GM12878 (cell line): Measurements from ENCODE around the gene SMU1. TPM values are rescaled to one million over a fixed set of nuclear protein-coding genes. Genes with fewer than 3 reads are reported as not detected.
"Not testable (repeated sequence)": the region's sequence is repeated elsewhere in the genome, so short reads cannot be mapped to it uniquely, and the experiment has no call there.

Experiments
- ATAC-seq: fragments of 200-7000 bp; cut with Tn5 transposase; 3 replicates; pipeline ENCODE4 v1.9.1; 2020; ENCODE audit warnings: mild to moderate bottlenecking, moderate library complexity
- BruUV-seq: library from RNA; stranded (reverse); fragments of 400-500 nt; replicated peaks from 2 replicates; lab custom pipeline; 2021; lab: Mats Ljungman, UMichigan
- CTCF ChIA-PET: fragments of 300-600 bp; sonication (Branson Sonifier 250); formaldehyde crosslinking; extraction: SDS; loops from one replicate; lab custom pipeline; 2021; ENCODE audit warnings: inconsistent platforms; lab: Yijun Ruan, JAX
- POLR2A ChIA-PET: fragments of 350-600 bp; formaldehyde crosslinking; extraction: SDS; loops from one replicate; lab custom pipeline; 2021; ENCODE audit warnings: inconsistent platforms; lab: Charles Lee
- RAD21 ChIA-PET: fragments of 300-600 bp; sonication (Branson Sonifier 250); formaldehyde crosslinking; loops from one replicate; lab custom pipeline; 2023; ENCODE audit warnings: antibody characterized with exemption; ENCODE audit not compliant: unreplicated experiment; lab: Charles Lee
- SMC1A ChIA-PET: fragments of 300-600 bp; sonication (Branson Sonifier 250); formaldehyde crosslinking; loops from one replicate; lab custom pipeline; 2023; ENCODE audit not compliant: unreplicated experiment, uncharacterized antibody; lab: Charles Lee
- DNase-seq: peaks from one replicate; pipeline ENCODE4 v3.0.0-alpha.2; 2011; ENCODE audit warnings: low read depth, low spot score
- FAIRE-seq: peaks from 3 replicates; lab custom pipeline; 2011; peaks lifted over from hg19 to GRCh38; lab: Jason Lieb, UNC
- H2AFZ ChIP-seq: 2 replicates; pipeline ENCODE4 v1.6.0; 2011; ENCODE audit warnings: low read depth, low read length, control low read depth; ENCODE audit not compliant: control insufficient read depth
- H3K27ac ChIP-seq: 2 replicates; pipeline ENCODE4 v1.5.1; 2011; ENCODE audit warnings: control low read depth; ENCODE audit not compliant: control insufficient read depth, insufficient read depth
- H3K27me3 ChIP-seq, 2 experiments: replicated peaks in 1 of 2; 2 replicates each; pipeline versions ENCODE4 v1.6.0 to v1.6.1; 2011; ENCODE audit warnings: low read length in 1 of 2; ENCODE audit not compliant: control insufficient read depth in 2 of 2, insufficient read depth in 2 of 2
- H3K36me3 ChIP-seq, 2 experiments: 2 replicates each; pipeline ENCODE4 v1.5.1; 2011; ENCODE audit warnings: low read length in 1 of 2; ENCODE audit not compliant: control insufficient read depth in 2 of 2, insufficient read depth in 2 of 2
- H3K4me1 ChIP-seq: 2 replicates; pipeline ENCODE4 v1.6.1; 2011; ENCODE audit warnings: mild to moderate bottlenecking, low read length, moderate library complexity, mixed read lengths; ENCODE audit not compliant: control insufficient read depth, insufficient read depth
- H3K4me2 ChIP-seq: 2 replicates; pipeline ENCODE4 v1.6.0; 2011; ENCODE audit warnings: control low read depth; ENCODE audit not compliant: control insufficient read depth, insufficient read depth
- H3K4me3 ChIP-seq: fragments of 200-600 bp; sonication (generic); 2 replicates; pipeline ENCODE4 v1.5.1; 2016
- H3K79me2 ChIP-seq: 2 replicates; pipeline ENCODE4 v1.6.0; 2011; ENCODE audit warnings: low read length; ENCODE audit not compliant: control insufficient read depth, insufficient read depth
- H3K9ac ChIP-seq: 2 replicates; pipeline ENCODE4 v1.8.0; 2011; ENCODE audit warnings: low read length, control low read depth, mixed read lengths; ENCODE audit not compliant: control insufficient read depth, insufficient read depth
- H3K9me3 ChIP-seq: replicated peaks from 3 replicates; pipeline ENCODE4 v1.5.1; 2011; ENCODE audit warnings: mild to moderate bottlenecking, low read length; ENCODE audit not compliant: control insufficient read depth, insufficient read depth
- H4K20me1 ChIP-seq: 2 replicates; pipeline ENCODE4 v1.6.0; 2011; ENCODE audit not compliant: control insufficient read depth, insufficient read depth
- RELA ChIP-seq: fragments of 450-650 bp; IDR thresholded peaks from 2 replicates; pipeline ENCODE4 v1.8.0; 2014; ENCODE audit warnings: borderline replicate concordance; ENCODE audit not compliant: partially characterized antibody
- WGBS: methylation state at CpG from one replicate; pipeline ENCODE4 v1.1.6; 2016; ENCODE audit warnings: low lambda C conversion rate; ENCODE audit not compliant: insufficient replicate concordance, insufficient coverage; ENCODE audit errors: missing lambda C conversion rate; 5-methylcytosine and 5-hydroxymethylcytosine counted together
- in situ Hi-C: fragments of 300-500 bp; cut with MboI; formaldehyde crosslinking; loops from 9 replicates; pipeline ENCODE4 v1.14.3; 2018; ENCODE audit warnings: mixed read lengths
- intact Hi-C: fragments of 100-400 bp; cut with micrococcal nuclease; formaldehyde crosslinking; loops from one replicate; pipeline ENCODE4 v1.14.2; 2022; ENCODE audit not compliant: unreplicated experiment
- polyA plus RNA-seq, 11 experiments: library from polyadenylated mRNA; depleted of rRNA in 4 of 11; unstranded in 6 of 11; stranded (reverse) in 5 of 11; fragments of >200 nt; fragmentation: Nextera tagmentation in 4 of 11; fragmentation: Illumina TruSeq in 1 of 11; extraction: Ambion mirVana in 4 of 11; extraction: Trizol in 1 of 11; gene quantifications; 1 replicate in 1 of 11; 2 replicates in 10 of 11; pipeline versions ENCODE4 v1.2.1 to v1.2.3, GENCODE V29; 2011 to 2016; ENCODE audit warnings: inconsistent platforms in 2 of 11, missing spikeins in 2 of 11, low read depth in 1 of 11
- total RNA-seq, 4 experiments: library from RNA; depleted of rRNA in 3 of 4; stranded (reverse); fragments of >200 nt in 3 of 4; fragmentation: Illumina TruSeq in 1 of 4; extraction: Trizol in 1 of 4; gene quantifications; 2 replicates each; pipeline versions ENCODE4 v1.2.1 to v1.2.3, GENCODE V29; 2013 to 2021
- TF ChIP-seq, protein P1 (sequence below): fragments of 450-650 bp; IDR thresholded peaks from 2 replicates; pipeline ENCODE4 v1.6.1; 2017; ENCODE audit warnings: mild to moderate bottlenecking
- TF ChIP-seq, protein P2 (sequence below): IDR thresholded peaks from 2 replicates; pipeline ENCODE4 v1.6.1; 2012; ENCODE audit warnings: low read length, inconsistent platforms
- TF ChIP-seq, protein P3 (sequence below): IDR thresholded peaks from 2 replicates; pipeline ENCODE4 v1.6.1; 2011; ENCODE audit warnings: low read depth, mild to moderate bottlenecking, low read length, moderate library complexity, borderline replicate concordance; ENCODE audit errors: extremely low read depth
- TF ChIP-seq, protein P4 (sequence below): IDR thresholded peaks from 2 replicates; pipeline ENCODE4 v1.6.1; 2011; ENCODE audit warnings: low read depth, low read length, improper control_type of control experiment, borderline replicate concordance

The SMU1 gene
- total and polyA plus RNA-seq, 10 of the 15 experiments (the other 5 are each of a cell fraction or from before 2014, with no cell fraction given): 18.5 to 34.6 (median 20.9) TPM

DNA sequence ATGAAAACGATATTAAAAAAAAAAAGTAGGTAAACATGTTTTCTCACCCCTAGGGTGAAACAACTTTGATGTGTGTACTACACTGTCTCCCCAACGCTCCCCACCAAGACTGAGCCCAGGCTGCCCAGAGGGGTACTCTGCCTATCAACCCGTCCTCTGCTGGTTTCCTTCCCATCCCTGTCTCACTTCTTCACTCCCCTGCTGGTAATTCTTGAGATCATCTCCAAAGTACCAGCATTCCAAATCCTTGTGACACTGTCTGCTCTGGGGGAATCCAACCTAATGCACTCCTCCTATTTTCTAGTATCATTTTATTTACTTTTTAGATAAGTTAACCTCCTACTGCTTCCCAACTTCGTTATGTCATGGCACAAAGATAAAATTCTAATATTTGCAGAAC, 68.7 kb downstream of the SMU1 start:
- in situ Hi-C loops: no loop called here
- Histone ChIP-seq H3K79me2 (no peaks in the 10 kb centered on the region), H3K27me3 (no peaks in the 10 kb centered on the region), H4K20me1 (no peaks in the 10 kb centered on the region), H2AFZ (no peak overlapping the region), H3K4me1 (no peaks in the 10 kb centered on the region), H3K4me3 (no peak overlapping the region), H3K27ac (no peak overlapping the region), H3K9me3 (no peaks in the 10 kb centered on the region), H3K4me2 (no peak overlapping the region), H3K36me3 (no peaks in the 10 kb centered on the region), H3K9ac (no peak overlapping the region)
- intact Hi-C loops: no loop called here
- DNase-seq (no peak), ATAC-seq (no peak), FAIRE-seq (no peak)
- ChIA-PET CTCF (no interaction called here), POLR2A (no interaction called here), SMC1A (no interaction called here), RAD21 (no interaction called here)
- 84% methylated on average over 4 of the region's 4 CpGs for WGBS
- TF ChIP-seq RELA: no peak
- TF ChIP-seq, protein P1, sequence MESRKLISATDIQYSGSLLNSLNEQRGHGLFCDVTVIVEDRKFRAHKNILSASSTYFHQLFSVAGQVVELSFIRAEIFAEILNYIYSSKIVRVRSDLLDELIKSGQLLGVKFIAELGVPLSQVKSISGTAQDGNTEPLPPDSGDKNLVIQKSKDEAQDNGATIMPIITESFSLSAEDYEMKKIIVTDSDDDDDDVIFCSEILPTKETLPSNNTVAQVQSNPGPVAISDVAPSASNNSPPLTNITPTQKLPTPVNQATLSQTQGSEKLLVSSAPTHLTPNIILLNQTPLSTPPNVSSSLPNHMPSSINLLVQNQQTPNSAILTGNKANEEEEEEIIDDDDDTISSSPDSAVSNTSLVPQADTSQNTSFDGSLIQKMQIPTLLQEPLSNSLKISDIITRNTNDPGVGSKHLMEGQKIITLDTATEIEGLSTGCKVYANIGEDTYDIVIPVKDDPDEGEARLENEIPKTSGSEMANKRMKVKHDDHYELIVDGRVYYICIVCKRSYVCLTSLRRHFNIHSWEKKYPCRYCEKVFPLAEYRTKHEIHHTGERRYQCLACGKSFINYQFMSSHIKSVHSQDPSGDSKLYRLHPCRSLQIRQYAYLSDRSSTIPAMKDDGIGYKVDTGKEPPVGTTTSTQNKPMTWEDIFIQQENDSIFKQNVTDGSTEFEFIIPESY: no peak
- TF ChIP-seq, protein P2, sequence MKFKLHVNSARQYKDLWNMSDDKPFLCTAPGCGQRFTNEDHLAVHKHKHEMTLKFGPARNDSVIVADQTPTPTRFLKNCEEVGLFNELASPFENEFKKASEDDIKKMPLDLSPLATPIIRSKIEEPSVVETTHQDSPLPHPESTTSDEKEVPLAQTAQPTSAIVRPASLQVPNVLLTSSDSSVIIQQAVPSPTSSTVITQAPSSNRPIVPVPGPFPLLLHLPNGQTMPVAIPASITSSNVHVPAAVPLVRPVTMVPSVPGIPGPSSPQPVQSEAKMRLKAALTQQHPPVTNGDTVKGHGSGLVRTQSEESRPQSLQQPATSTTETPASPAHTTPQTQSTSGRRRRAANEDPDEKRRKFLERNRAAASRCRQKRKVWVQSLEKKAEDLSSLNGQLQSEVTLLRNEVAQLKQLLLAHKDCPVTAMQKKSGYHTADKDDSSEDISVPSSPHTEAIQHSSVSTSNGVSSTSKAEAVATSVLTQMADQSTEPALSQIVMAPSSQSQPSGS: no peak
- TF ChIP-seq, protein P3, sequence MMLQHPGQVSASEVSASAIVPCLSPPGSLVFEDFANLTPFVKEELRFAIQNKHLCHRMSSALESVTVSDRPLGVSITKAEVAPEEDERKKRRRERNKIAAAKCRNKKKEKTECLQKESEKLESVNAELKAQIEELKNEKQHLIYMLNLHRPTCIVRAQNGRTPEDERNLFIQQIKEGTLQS: no peak
- TF ChIP-seq, protein P4, sequence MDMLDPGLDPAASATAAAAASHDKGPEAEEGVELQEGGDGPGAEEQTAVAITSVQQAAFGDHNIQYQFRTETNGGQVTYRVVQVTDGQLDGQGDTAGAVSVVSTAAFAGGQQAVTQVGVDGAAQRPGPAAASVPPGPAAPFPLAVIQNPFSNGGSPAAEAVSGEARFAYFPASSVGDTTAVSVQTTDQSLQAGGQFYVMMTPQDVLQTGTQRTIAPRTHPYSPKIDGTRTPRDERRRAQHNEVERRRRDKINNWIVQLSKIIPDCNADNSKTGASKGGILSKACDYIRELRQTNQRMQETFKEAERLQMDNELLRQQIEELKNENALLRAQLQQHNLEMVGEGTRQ: no peak
- BruUV-seq: no TSS peak

DNA sequence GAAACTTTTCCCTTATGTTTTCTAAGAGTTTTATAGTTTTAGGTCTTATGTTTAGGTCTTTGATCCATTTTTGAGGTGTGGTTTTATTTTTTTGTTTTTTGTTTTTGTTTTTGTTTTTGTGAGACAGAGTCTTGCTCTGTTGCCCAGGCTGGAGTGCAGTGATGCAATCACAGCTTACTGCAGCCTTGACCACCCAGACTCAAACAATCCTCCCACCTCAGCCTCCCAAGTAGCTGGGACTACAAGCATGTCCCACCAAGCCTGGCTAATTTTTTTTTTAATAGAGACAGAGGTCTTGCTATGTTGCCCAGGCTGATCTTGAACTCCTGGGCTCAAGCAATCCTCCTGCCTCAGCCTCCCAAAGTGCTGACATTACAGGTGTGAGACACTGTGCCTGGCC, 71.1 kb downstream of the SMU1 start:
- H3K9ac ChIP-seq, H3K9me3 ChIP-seq, BruUV-seq, in situ Hi-C loops, CTCF ChIA-PET, H3K27ac ChIP-seq, H3K4me2 ChIP-seq, H4K20me1 ChIP-seq, H3K27me3 ChIP-seq, DNase-seq, H3K4me1 ChIP-seq, intact Hi-C loops, FAIRE-seq, H3K36me3 ChIP-seq, ATAC-seq, H3K4me3 ChIP-seq, H2AFZ ChIP-seq, POLR2A ChIA-PET: not testable (repeated sequence)
- H3K79me2 ChIP-seq: peaks cover 12% of the 10 kb centered on the region
- ChIA-PET SMC1A (interaction anchor here (0.6 to 1.1 kb wide), 2 partner anchors 36 to 430 kb away, joined by 3 to 4 read pairs; no protein-coding TSS in a partner anchor), RAD21 (interaction anchor here (1.9 kb wide), 1 partner anchor 19 kb away, joined by 4 read pairs; no protein-coding TSS in a partner anchor)
